Stomach (tissue), 4 donors: ENCODE measurements around the gene S100A8.

Experiments
- CTCF ChIP-seq, 7 experiments: fragments of 450-650 bp in 4 of 7; fragments of 200-600 bp in 3 of 7; sonication (generic) in 3 of 7; IDR thresholded peaks; one replicate each; pipeline ENCODE4 v1.5.1; 2016 to 2019; ENCODE audit warnings: antibody characterized with exemption in 7 of 7, control low read depth in 2 of 7, mild to moderate bottlenecking in 1 of 7
- EP300 ChIP-seq: sonication (generic); formaldehyde crosslinking; IDR thresholded peaks from one replicate; pipeline ENCODE4 v1.6.1; 2017; ENCODE audit warnings: antibody characterized with exemption
- POLR2A ChIP-seq, 4 donors: fragments of 450-650 bp; IDR thresholded peaks; one replicate each; pipeline ENCODE4 v1.6.1; 2016; ENCODE audit warnings: antibody characterized with exemption in 4 of 4, control low read depth in 2 of 4, mild to moderate bottlenecking in 1 of 4, moderate library complexity in 1 of 4
- POLR2AphosphoS5 ChIP-seq, 3 donors: sonication (generic); formaldehyde crosslinking; IDR thresholded peaks; one replicate each; pipeline ENCODE4 v1.6.1; 2016; ENCODE audit warnings: antibody characterized with exemption in 3 of 3

GRCh38 chr1:153379591-153379990 is 11.3 kb downstream of the S100A8 start:
- TF ChIP-seq CTCF (IDR thresholded peaks at IDR 0.05) = no peak
- no peak for TF ChIP-seq POLR2AphosphoS5 (IDR thresholded peaks at IDR 0.05)
- TF ChIP-seq POLR2A (IDR thresholded peaks at IDR 0.05) = no peak
- no peak for TF ChIP-seq EP300
